ENCODE results near the gene CCT6A.
"Not testable (repeated sequence)": the region's sequence is repeated elsewhere in the genome, so short reads cannot be mapped to it uniquely, and the experiment has no call there.

CCT6A gene

DNA sequence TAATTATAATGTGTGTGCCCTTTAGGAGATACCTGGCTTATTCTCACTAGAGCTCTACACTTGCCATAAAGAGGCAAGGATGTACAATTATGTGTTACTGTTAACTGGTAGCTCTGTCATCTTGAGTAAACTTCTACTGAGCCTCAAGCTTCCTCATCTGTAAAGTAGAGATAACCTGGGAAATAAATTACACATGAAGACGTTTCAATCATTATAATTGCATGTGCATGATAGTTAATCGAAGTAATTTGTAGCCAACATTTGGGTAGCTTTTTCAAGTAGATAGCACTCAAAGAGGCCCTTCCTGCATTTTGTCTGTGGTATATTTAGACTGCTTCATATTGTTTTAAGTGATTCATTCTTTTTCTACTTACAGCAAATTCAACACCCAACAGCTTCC, 2.4 kb downstream of the CCT6A start:
- no peak for DNase-seq

- DNase-seq: no peak
Observed at GRCh38 chr7:56062382-56062781, 10.8 kb downstream of the CCT6A start.

GRCh38 chr7:56063500-56063881, 11.9 kb downstream of the CCT6A start:
- no peak for DNase-seq

DNA sequence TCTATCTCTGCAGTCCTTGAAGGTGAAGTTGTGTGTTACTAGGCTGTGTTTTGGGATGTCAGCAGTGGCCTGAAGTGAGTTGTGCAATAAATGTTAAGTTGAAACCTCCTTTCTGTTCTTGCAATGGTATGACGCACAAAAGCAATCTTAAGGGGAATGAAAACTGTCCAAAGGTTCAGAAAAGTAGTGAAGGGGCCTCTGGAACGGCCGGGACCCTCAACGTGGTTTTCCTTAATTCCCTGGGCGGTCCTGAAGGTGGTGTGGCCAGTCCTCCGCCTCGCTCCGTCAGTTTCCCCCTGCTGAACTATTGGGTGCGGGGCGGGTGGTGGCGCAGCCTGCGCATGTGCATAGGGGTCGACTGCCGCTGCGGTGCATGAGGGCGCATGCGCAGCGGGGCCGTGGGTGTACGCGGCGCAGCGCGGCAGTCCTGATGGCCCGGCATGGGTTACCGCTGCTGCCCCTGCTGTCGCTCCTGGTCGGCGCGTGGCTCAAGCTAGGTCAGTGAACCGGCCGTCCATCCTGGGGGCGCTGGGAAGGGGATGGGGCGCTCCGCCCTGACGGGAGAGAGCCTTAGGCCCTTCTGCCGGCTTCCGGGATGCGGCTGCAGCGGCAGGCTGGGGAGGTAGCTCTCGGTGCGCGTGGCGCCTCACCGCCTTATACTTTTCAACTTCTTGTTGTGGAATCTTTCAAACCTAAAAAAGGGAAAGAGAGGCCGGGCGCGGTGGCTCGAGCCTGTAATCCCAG, 12.5 kb downstream of the CCT6A start, which contains the start of gene SUMF2:
TSS of gene SUMF2 (plus strand) at position 405 of the 744 bp plus-strand sequence. CDS start at position 431, 26 bp downstream.
- DNase-seq: peak; percentile 68

DNA sequence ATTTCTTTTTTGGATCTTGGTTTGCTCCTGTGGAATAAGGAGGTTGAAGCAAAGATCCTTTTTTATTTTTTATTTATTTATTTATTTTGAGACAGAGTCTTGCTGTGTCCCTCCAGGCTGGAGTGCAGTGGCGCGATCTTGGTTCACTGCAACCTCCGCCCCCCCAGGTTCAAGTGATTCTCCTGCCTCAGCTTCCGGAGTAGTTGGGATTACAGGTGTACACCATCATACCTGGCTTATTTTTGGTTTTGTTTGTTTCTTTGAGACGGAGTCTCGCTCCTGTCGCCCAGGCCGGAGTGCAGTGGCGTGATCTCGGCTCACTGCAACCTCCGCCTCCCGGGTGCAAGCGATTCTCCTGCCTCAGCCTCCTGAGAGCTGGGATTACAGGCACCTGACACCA, 14.8 kb downstream of the CCT6A start:
- not testable (repeated sequence) for DNase-seq

DNA sequence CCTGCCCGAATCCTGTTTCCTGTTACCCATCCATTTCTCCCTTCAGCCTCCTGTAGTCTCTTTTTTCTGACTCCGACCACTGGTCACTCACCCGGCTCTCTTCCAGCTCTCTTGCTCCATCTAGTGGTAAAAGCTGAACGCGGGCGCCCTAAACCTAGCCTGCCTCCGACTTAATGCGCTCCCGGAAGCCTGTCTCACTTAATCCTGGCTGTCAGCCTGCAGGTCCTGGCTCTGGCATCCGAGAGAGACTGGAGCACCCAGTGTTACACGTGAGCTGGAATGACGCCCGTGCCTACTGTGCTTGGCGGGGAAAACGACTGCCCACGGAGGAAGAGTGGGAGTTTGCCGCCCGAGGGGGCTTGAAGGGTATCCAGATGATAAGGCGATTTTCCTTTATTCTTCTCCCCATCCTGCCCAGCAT, 22.8 kb downstream of the CCT6A start:
- DNase-seq: peak; percentile 52

GRCh38 chr7:56077681-56078080, 26.1 kb downstream of the CCT6A start:
- no peak for DNase-seq

- no peak for DNase-seq
Observed at GRCh38 chr7:56078196-56078595, 26.6 kb downstream of the CCT6A start.

DNA sequence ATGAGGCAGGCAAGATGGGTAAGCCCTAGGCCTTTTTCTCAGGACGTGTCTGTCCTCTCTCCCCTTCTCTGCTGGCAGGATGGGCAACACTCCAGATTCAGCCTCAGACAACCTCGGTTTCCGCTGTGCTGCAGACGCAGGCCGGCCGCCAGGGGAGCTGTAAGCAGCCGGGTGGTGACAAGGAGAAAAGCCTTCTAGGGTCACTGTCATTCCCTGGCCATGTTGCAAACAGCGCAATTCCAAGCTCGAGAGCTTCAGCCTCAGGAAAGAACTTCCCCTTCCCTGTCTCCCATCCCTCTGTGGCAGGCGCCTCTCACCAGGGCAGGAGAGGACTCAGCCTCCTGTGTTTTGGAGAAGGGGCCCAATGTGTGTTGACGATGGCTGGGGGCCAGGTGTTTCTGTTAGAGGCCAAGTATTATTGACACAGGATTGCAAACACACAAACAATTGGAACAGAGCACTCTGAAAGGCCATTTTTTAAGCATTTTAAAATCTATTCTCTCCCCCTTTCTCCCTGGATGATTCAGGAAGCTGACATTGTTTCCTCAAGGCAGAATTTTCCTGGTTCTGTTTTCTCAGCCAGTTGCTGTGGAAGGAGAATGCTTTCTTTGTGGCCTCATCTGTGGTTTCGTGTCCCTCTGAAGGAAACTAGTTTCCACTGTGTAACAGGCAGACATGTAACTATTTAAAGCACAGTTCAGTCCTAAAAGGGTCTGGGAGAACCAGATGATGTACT, 28.1 kb downstream of the CCT6A start:
- peak; percentile 67 for DNase-seq

GRCh38 chr7:56080726-56081435, 29.3 kb downstream of the CCT6A start:
- DNase-seq: not testable (repeated sequence)

- DNase-seq: no peak
Observed at GRCh38 chr7:56081626-56082340, 30.2 kb downstream of the CCT6A start.

DNA sequence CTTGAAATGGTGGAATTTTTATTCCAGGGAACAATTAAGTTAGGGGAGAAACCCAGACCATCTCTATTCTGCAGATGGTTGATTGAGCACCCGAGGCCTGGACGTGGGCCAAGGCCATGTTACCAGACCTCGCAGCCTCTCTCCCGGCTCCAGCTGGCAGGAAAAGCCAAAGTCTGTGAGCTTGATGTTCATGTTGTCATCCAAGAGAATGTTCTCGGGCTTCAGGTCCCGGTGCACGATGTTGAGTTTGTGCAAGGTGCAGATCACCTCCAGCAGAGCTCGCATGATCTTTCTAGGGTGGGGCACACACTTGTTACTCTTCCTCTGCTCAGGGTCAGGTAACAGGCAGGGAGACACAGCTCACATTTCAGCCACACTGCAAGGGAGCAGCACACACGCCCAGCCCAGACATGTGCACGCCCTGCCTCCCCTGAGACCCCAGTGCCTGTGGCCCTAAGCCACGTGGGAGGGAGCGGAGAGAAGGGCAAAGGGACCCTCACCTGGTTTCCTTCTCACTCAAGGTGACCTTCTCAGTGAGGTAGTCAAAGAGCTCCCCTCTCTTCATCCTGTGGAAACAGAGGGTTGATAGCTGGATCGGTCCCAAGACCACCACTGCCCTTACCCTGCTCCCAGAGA, 31.7 kb downstream of the CCT6A start:
- DNase-seq: peak; percentile 60

DNA sequence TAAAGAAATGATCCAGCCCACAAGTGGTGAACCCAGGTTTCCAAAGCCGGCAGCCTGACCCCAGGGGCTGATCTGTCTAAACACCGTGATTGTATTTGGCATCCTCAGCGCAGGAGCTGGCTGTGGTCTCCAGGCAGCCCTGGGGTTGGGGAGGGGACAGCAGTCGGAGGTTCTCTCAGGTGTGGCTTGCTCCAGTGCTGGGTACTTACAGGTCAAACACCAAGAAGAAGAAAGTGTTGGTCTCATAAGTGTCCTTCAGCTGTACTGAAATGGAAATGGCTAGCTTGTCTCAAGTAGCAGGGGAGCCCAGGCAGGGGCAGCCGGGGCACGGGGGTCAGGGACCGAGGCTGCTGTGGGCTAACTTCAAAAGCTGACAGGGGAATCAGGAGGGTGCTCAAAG, 35.2 kb downstream of the CCT6A start:
- no peak for DNase-seq

DNA sequence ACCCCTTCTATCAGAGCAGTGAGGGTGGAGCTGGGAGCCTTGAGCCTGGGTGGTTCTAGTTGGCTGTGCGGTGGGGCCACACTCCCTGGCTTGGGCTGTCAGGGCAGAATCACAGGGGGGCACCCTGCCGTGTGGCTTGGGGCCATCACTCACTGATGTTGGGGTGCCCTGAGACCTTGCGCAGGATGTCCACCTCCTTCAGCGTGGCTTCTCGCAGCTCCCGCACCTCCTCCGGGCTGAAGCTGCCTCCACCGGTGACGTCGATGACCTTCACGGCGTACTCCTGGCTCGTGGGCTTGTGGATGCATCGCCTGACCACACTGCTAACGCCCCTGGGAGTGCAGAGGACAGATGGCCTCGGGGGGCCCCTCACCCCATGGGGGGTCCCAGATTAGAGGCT, 35.9 kb downstream of the CCT6A start:
- DNase-seq: no peak

DNA sequence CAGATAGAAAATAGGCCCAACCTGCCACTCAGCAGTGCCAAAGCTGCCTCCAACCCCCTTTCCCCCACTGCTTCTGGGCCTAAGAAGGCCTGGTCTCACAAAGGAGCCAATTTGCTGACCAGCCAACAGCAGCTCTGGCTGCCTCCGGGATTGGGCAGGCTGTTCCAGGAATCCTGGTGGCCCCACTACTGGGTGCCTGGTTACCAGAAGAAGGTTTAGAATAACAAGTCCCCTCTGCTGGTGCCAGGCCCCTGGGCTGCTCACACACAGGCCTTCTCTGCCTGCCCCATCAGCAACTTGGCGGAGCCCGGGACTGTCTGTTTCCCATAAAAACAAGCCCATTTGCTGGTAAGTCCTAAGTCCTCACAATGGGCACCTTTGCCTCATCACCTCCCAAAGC, 40.0 kb downstream of the CCT6A start:
- DNase-seq: no peak

- not testable (repeated sequence) for DNase-seq
Observed at GRCh38 chr7:56092388-56092787, 40.8 kb downstream of the CCT6A start.

GRCh38 chr7:56092789-56093531, 41.4 kb downstream of the CCT6A start, which contains the start of gene PHKG1:
PHKG1 (minus strand) TSS chr7:56092952; CDS start chr7:56088941, 4,011 bp downstream.
- DNase-seq: peak; percentile 77

- no peak for DNase-seq
Observed at GRCh38 chr7:56097700-56098099, 46.1 kb downstream of the CCT6A start.

- DNase-seq: not testable (repeated sequence)
Observed at GRCh38 chr7:56098187-56099008, 46.8 kb downstream of the CCT6A start.

- no peak for DNase-seq
Observed at GRCh38 chr7:56099653-56100052, 48.1 kb downstream of the CCT6A start.

- not testable (repeated sequence) for DNase-seq
Observed at GRCh38 chr7:56104138-56104537, 52.6 kb downstream of the CCT6A start.

Data from DMS79 treated with DMSO at 0.1 percent for 48 hours (cell line).